Mucosa of rectum (tissue), 2 donors: ENCODE results near the gene BPIFB1.

ENCODE experiments used
- H3K27ac ChIP-seq, 2 donors: one replicate each; pipeline ENCODE4 v1.7.0; 2013; ENCODE audit warnings: inconsistent platforms in 2 of 2, low read depth in 2 of 2, low read length in 2 of 2
- H3K27me3 ChIP-seq, 2 donors: one replicate each; pipeline ENCODE4 v1.7.0; 2013; ENCODE audit warnings: low read length in 2 of 2; ENCODE audit not compliant: control insufficient read depth in 2 of 2, insufficient read depth in 2 of 2
- H3K36me3 ChIP-seq, 2 donors: one replicate each; pipeline ENCODE4 v1.7.0; 2013; ENCODE audit warnings: low read length in 2 of 2; ENCODE audit not compliant: control insufficient read depth in 2 of 2, insufficient read depth in 2 of 2
- H3K4me1 ChIP-seq, 2 donors: one replicate each; pipeline ENCODE4 v1.7.0; 2013; ENCODE audit warnings: low read length in 2 of 2, mild to moderate bottlenecking in 1 of 2; ENCODE audit not compliant: control insufficient read depth in 2 of 2, insufficient read depth in 2 of 2
- H3K4me3 ChIP-seq, 2 donors: one replicate each; pipeline ENCODE4 v1.7.0; 2013; ENCODE audit warnings: low read length in 2 of 2
- H3K9ac ChIP-seq, 2 donors: one replicate each; pipeline ENCODE4 v1.7.0; 2013; ENCODE audit warnings: low read length in 2 of 2, low read depth in 1 of 2, mild to moderate bottlenecking in 1 of 2
- H3K9me3 ChIP-seq, 2 donors: one replicate each; pipeline ENCODE4 v1.7.0; 2013; ENCODE audit warnings: low read length in 2 of 2; ENCODE audit not compliant: control insufficient read depth in 2 of 2
- donor health status: healthy.
- donor health status: Normal muscosa, but diverticular disease.

The BPIFB1 gene

DNA sequence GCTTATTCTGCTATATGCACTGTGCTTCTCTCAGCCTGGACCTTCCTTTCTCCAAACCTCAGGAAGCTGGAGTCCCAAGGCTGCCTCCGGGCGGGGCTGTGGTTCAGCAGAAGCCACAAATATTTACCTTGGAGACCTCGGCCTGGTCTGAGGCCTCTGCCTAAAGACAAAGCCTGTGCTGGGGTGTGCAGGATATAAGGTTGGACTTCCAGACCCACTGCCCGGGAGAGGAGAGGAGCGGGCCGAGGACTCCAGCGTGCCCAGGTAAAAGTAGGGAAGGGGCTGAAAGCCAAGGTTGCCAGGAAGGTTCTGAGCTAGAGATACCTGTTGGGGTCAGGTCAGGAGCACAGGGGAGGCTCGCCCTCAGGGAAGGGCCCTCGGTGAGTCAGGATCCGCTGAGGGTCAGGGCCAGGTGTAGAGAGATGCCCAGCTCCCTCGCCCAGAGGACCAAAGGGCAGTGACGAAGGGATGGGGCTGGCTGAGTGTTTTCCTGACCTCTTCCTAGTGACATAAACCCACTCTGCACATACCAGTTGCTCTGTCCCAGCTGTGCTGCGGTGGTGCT lies at the start of gene BPIFB1:
Gene BPIFB1, plus strand, starts transcription at position 224 of the 565 bp plus-strand sequence. CDS start 2,860 bp downstream, outside the sequence.
- H3K4me1 ChIP-seq: no peaks in the 10 kb centered on the region
- no peaks in the 10 kb centered on the region for H3K36me3 ChIP-seq
- H3K9me3 ChIP-seq: no peaks in the 10 kb centered on the region
- H3K4me3 ChIP-seq: no peak within 1 kb of the TSS
- no peak within 1 kb of the TSS for H3K27ac ChIP-seq
- peaks cover 3 to 8% of the 10 kb centered on the region in 2 donors for H3K27me3 ChIP-seq
- H3K9ac ChIP-seq: no peak within 1 kb of the TSS

DNA sequence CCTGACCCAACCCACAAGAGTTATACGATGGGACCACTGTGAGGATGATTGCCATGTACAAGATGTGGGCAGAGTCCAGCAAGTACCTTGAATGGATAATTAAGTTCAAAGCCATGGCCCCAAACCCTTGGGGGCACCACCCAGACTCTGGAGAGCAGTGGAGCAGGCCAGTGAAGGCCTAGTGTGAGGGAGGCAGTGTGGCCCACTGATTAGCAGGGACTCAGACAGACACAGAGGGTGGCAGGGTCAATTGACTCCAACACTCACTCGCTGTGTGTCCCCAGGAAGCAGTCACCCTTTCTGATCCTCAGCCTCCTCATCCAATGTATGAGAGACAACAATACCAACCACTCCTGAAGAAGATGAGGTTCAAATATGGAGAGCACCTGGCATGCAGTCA lies 49.0 kb upstream of the BPIFB1 start:
- Histone ChIP-seq H3K4me3 (no peak overlapping the region), H3K9ac (no peak overlapping the region), H3K4me1 (no peaks in the 10 kb centered on the region), H3K27me3 (peaks cover 2 to 3% of the 10 kb centered on the region in 2 donors), H3K36me3 (no peaks in the 10 kb centered on the region), H3K9me3 (no peaks in the 10 kb centered on the region), H3K27ac (no peak overlapping the region)

- Histone ChIP-seq H3K27ac (no peak within 1 kb of the TSS), H3K36me3 (no peaks in the 10 kb centered on the region), H3K4me3 (no peak within 1 kb of the TSS), H3K9me3 (no peaks in the 10 kb centered on the region), H3K4me1 (no peaks in the 10 kb centered on the region), H3K9ac (no peak within 1 kb of the TSS), H3K27me3 (peaks cover 0 to 2% of the 10 kb centered on the region in 2 donors)
Observed at GRCh38 chr20:33235696-33236095, 47.3 kb upstream of the BPIFB1 start, which contains the start of gene BPIFA1. Gene BPIFA1, plus strand, starts transcription at chr20:33235996. Its CDS starts 1,716 bp downstream, at chr20:33237712.

DNA sequence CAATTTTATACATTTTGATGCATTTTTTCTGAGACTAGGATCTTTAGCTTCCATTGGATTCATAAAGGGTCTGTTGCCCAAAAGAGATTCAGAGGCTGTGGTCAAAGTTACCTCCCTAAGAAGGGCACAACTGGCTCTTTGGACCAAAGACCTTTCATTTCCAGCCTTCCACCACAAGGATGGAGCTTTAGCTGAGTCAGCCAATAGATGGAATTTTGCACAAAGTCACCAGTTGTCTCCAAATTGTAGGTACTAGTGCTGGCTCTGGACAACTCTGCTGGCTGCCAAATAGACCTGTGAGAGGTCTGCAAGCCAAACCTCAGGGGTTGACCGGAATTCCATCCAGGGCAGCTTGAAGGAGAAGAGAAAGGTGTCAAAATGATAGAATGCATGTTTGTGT lies 46.7 kb upstream of the BPIFB1 start:
- Histone ChIP-seq H3K9ac (no peak overlapping the region), H3K9me3 (no peaks in the 10 kb centered on the region)

GRCh38 chr20:33237989-33238388 lies 45.0 kb upstream of the BPIFB1 start:
- no peak overlapping the region for H3K9ac ChIP-seq
- H3K36me3 ChIP-seq: no peaks in the 10 kb centered on the region
- no peak overlapping the region for H3K27ac ChIP-seq
- H3K4me1 ChIP-seq: no peaks in the 10 kb centered on the region
- H3K9me3 ChIP-seq: no peaks in the 10 kb centered on the region
- peaks cover 0 to 2% of the 10 kb centered on the region in 2 donors for H3K27me3 ChIP-seq
- H3K4me3 ChIP-seq: no peak overlapping the region

More for the DNA sequence above, 46.7 kb upstream of the BPIFB1 start:
- Histone ChIP-seq H3K36me3 (no peaks in the 10 kb centered on the region), H3K27ac (no peak overlapping the region), H3K4me1 (no peaks in the 10 kb centered on the region), H3K4me3 (no peak overlapping the region), H3K27me3 (peaks cover 0 to 2% of the 10 kb centered on the region in 2 donors)

DNA sequence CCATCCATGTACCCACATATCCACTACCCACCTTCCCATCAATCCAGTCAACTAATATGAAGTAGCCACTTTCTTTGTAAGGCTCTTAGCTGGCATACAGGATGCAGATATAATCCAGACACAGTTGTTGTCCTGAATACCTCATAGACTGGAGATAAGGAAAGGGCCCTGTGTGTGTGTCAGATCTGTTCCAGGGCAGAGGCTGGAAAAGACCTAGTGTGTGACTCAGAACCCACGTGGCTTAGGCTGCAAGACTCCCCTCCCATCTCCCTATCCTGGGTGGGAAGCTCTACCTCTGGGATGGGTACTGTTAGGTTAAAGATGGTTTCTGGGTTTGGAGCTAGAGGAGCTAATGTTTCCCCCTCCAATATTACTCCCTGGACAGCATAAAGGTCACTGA lies 43.6 kb upstream of the BPIFB1 start:
- Histone ChIP-seq H3K36me3 (no peaks in the 10 kb centered on the region), H3K27me3 (peaks cover 0 to 2% of the 10 kb centered on the region in 2 donors), H3K9me3 (no peaks in the 10 kb centered on the region), H3K9ac (no peak overlapping the region), H3K4me3 (no peak overlapping the region), H3K4me1 (no peaks in the 10 kb centered on the region), H3K27ac (no peak overlapping the region)

DNA sequence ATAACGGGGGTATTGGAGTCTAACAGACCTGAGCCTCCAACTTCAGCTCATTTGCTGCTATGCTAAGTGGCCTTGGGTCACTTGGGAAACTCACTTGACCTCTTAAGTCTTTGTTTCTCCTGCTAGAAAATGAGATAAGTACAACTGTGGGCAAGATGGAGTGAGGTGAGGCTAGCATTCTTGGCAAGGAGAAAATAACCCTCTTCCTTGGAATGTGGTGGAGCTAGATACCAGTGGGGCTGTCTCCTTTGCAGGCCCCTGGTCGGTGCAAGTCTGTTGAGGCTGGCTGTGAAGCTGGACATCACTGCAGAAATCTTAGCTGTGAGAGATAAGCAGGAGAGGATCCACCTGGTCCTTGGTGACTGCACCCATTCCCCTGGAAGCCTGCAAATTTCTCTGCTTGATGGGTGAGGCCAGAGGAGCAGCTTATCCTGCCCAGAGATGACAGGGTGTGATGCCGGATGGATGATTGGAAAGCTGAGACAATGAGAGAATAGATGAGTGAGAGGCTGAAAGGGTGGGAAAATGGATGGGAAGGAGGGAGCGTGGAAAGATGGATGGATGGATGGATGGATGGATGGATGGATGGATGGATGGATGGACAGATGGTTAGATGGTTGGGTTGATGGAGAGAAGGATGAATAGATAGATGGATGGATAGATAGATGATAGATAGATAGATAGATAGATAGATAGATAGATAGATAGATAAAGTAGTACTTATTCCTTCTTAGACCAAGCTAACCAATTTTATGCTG lies 42.9 kb upstream of the BPIFB1 start:
- H3K27me3 ChIP-seq: peaks cover 0 to 2% of the 10 kb centered on the region in 2 donors
- H3K9ac ChIP-seq: no peak overlapping the region
- no peak overlapping the region for H3K4me3 ChIP-seq
- H3K9me3 ChIP-seq: no peaks in the 10 kb centered on the region
- no peaks in the 10 kb centered on the region for H3K36me3 ChIP-seq
- no peaks in the 10 kb centered on the region for H3K4me1 ChIP-seq
- H3K27ac ChIP-seq: no peak overlapping the region

GRCh38 chr20:33240923-33241322 lies 42.1 kb upstream of the BPIFB1 start:
- Histone ChIP-seq H3K27ac (no peak overlapping the region), H3K9ac (no peak overlapping the region), H3K4me1 (no peaks in the 10 kb centered on the region), H3K9me3 (no peaks in the 10 kb centered on the region), H3K27me3 (peaks cover 0 to under 1% of the 10 kb centered on the region in 2 donors), H3K36me3 (no peaks in the 10 kb centered on the region), H3K4me3 (no peak overlapping the region)

DNA sequence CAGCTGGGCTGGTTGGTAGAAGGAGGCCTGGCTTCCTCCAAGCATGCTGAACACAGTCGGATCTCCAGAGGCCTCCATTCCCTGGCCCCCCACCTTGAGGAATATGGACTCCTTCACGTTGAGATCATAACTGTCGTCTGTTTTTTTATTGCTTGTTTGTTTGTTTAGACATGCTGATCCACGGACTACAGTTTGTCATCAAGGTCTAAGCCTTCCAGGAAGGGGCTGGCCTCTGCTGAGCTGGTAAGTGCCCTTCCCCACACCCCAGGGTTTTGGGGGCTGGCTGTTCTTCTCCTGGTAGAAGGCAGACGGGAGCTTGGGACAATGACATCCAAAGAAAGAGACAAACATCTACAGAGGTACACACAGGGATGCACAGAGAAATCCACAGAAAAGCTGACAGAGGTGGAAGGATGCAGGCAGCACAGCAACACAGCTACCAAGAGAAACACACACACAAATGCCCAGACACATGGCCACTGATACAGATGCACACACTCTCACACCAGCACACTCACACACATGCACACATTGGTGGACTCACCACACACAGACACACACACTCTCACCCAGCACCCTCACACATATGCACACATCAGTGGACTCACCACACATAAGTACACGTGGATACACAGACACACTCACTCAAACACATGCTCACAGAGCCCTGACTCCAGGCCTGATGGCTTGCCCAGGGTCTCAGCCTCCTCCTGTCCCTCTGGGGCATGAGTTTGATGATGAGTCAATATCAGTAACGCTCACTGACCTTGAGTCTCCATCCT lies 40.5 kb upstream of the BPIFB1 start:
- H3K27me3 ChIP-seq: no peaks in the 10 kb centered on the region
- H3K9me3 ChIP-seq: no peaks in the 10 kb centered on the region
- no peak overlapping the region for H3K9ac ChIP-seq
- H3K36me3 ChIP-seq: no peaks in the 10 kb centered on the region
- H3K4me3 ChIP-seq: no peak overlapping the region
- H3K27ac ChIP-seq: no peak overlapping the region
- no peaks in the 10 kb centered on the region for H3K4me1 ChIP-seq

- Histone ChIP-seq H3K27me3 (no peaks in the 10 kb centered on the region), H3K4me1 (no peaks in the 10 kb centered on the region), H3K27ac (no peak overlapping the region), H3K9ac (no peak overlapping the region), H3K36me3 (no peaks in the 10 kb centered on the region), H3K4me3 (no peak overlapping the region), H3K9me3 (no peaks in the 10 kb centered on the region)
Observed at GRCh38 chr20:33246077-33246476, 36.9 kb upstream of the BPIFB1 start.
